GM13977 (cell line): Measurements from ENCODE around the gene PBXIP1.

Experiments
- DNase-seq: peaks from one replicate; pipeline ENCODE4 v3.0.0; 2012; ENCODE audit warnings: low spot score
- in situ Hi-C: fragments of 300-500 bp; cut with MboI; formaldehyde crosslinking; loops from one replicate; pipeline ENCODE4 v1.12.0; 2022; ENCODE audit warnings: low sequenced_read_pairs, low pct_unique_long_range_greater_than_20kb, mixed read lengths, inconsistent platforms; ENCODE audit not compliant: unreplicated experiment
- TF ChIP-seq, protein P1 (sequence below): IDR thresholded peaks from 2 replicates; pipeline ENCODE4 v1.5.1; 2012; ENCODE audit warnings: mild to moderate bottlenecking, control low read depth; ENCODE audit not compliant: insufficient read depth; ENCODE audit errors: extremely low read depth, missing control alignments

PBXIP1 gene

DNA sequence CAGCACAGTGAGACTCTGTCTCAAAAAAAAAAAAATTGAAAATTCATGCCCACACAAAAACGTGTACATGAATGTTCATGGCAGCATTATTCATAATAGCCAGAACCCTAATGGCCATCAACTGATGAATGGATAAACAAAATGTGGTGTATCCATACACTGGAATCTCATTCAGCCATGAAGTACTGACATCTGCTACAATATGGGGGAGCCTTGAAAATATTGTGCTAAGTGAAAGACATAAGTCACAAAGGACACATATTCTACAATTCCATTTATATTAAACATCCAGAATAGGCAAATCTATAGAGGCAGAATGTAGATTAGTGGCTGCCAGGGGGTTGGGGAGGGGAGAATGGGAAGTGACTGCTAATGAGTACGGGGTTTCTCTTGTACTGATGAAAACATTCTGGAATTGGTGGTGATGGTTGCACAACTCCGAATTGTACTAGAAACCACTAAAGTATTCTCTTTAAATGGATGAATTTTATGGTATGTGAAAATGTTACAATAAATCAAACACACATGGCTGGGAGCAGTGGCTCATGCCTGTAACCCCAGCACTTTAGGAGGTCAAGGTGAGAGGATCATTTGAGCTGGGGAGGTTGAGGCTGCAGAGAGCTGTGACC is 52.8 kb downstream of the PBXIP1 start:
- in situ Hi-C loops: no loop called here

DNA sequence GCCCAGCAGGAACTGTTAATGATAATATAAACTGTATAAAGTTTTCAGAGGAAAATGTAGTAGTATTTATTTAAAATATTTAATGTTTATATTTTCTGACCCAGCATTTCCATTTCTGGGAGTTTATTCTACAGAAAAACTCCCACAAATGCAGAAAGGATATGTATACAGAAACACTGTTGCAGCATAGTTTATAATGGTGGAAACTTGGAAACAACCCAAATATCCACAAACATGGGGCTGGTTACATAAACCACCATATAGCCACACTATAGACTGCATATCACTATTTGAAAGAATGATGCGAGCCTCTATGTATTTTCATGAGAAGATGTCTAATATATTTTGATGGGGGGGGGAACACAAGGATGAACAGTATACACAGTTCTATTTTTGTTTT is 54.3 kb downstream of the PBXIP1 start:
- TF ChIP-seq, protein P1, sequence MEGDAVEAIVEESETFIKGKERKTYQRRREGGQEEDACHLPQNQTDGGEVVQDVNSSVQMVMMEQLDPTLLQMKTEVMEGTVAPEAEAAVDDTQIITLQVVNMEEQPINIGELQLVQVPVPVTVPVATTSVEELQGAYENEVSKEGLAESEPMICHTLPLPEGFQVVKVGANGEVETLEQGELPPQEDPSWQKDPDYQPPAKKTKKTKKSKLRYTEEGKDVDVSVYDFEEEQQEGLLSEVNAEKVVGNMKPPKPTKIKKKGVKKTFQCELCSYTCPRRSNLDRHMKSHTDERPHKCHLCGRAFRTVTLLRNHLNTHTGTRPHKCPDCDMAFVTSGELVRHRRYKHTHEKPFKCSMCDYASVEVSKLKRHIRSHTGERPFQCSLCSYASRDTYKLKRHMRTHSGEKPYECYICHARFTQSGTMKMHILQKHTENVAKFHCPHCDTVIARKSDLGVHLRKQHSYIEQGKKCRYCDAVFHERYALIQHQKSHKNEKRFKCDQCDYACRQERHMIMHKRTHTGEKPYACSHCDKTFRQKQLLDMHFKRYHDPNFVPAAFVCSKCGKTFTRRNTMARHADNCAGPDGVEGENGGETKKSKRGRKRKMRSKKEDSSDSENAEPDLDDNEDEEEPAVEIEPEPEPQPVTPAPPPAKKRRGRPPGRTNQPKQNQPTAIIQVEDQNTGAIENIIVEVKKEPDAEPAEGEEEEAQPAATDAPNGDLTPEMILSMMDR: no peak
- in situ Hi-C loops: no loop called here
- DNase-seq: no peak

More for the DNA sequence above, 52.8 kb downstream of the PBXIP1 start:
- no peak for DNase-seq
- TF ChIP-seq, protein P1: no peak

DNA sequence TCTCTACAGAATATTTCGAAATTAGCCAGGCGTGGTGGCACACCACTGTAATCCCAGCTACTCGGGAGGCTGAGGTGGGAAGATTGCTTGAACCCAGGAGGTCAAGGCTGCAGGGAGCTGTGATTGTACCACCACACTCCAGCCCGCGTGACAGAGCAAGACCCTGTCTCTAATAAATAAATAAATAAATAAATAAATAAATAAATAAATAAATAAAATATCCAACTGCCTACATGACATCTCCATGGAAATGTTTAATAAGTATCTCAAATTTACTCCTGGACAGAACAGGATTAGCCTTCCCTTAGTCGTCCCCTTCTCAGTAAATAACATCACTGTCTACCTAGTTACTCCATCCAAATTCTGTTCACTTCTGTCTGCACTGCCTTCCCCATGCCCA is 56.9 kb downstream of the PBXIP1 start:
- TF ChIP-seq, protein P1: no peak
- DNase-seq: no peak
- in situ Hi-C loops: loop anchor here (25.0 kb wide), 1 partner anchor 337 kb away; the partner anchor contains the start of genes CHRNB2 and UBE2Q1

DNA sequence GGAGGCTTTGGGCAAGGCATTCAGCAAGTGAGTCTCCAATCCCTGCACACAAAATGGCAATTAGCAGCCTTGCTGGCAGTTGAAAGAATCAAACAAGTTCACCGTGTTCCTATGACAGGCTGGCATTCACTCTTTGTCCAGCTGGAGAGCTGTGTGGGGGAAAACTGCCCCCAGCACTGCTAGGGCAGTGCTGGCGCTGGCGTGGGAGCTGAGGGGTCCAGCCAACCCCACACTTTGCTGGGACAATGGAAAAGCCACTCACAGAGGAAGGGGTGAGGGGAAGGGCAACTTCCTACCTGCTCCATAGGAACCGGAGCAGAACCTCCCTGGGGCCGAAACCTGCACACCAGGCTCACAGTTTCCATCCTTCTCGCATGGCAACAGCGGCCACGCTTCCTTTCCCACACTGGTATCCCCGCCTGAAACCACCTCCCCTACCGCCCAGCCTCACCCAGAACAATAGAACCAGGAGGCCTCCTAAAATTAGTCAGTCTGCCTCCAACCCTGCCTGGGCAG is 59.1 kb downstream of the PBXIP1 start:
- in situ Hi-C loops: loop anchor here (25.0 kb wide), 1 partner anchor 335 kb away; the partner anchor contains the start of genes CHRNB2 and UBE2Q1
- no peak for DNase-seq
- TF ChIP-seq, protein P1: no peak

DNA sequence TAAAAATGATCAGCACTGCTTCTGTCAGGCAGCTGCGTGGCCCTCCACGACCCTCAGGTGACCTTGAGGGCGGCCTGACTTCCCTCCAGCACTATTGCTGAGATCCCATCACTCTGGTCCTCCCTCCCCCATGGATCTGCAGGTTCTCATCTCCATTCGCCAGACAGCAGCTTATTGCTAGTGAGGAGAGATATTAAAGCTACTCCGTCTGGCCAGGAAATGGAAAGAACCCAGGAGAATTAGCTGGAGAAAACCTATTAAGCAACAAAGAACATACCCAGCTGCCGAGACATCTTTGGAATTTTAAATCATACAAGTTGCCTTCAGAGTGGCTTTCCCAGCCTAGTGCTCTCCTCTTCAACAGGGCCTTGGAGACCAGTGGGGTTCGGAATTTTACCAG is 60.1 kb downstream of the PBXIP1 start:
- no peak for DNase-seq
- in situ Hi-C loops: loop anchor here (25.0 kb wide), 1 partner anchor 333 kb away; the partner anchor contains the start of genes CHRNB2 and UBE2Q1
- TF ChIP-seq, protein P1: no peak
